NCI-H446 treated with DMSO at 0.1 percent for 48 hours (cell line): ENCODE results near the gene PGGT1B.

Experiments
- DNase-seq: peaks from one replicate; lab custom pipeline; 2025; lab: John Stamatoyannopoulos, UW

Gene PGGT1B

DNA sequence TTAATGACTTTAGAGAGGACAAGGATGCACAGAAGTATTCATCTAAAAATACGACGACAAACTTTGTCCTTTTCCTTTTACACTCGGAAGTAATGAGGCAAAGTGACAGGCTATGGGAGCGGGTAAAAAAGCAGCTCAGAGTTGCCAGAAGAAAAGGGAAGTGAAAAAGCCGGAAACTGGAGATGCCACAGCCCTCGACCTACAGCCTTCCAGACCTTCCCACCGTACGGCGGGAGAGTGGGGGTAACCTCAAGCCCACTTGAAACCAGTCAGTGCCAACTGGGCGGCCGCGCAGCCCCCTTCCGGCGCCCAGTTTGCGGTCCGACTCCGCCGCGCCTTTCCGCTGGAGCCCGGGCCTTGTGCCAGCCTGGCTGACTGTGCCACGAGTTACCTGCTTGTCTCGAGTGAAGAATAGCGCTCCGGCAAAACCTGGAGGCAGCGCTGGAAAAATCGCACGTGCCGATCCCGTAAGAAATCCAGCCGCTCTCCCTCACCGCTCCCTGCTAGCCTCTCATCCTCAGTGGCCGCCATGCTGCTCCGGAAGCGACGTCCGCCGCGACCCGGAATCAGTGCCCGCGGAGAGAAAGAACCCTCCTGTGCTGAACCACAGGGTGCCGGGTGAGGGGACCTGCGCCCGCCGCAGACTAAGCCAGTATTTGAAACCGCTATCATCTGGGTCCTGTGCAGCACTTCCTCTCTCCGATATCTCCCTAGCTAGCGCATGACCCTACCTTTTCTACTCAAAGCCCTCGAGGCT, at the start of gene PGGT1B:
TSS of gene PGGT1B (minus strand) at position 557 of the 757 bp plus-strand sequence. CDS start at position 531, 26 bp downstream.
- DNase-seq, result peak; percentile 50

- peak; percentile 4 for DNase-seq
Measured at GRCh38 chr5:115309751-115310370, 47.2 kb upstream of the PGGT1B start.

DNA sequence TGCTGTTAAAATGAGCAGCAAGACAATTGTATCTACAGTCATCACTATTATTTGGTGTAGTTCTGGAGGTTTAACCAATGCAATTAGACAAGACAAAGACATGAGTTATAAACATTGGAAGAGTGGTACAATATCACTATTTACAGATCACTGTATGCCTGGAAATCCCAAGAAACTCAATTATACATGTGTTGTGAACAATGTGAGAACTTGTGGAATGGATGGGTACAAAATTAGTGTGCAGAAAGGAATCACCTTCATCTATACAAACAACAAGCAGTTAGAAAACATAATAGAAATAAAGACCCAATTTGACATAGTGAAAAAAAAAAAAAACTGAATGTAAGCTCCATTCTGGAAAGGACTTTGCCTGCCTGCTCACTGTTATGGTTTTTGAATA, 46.1 kb upstream of the PGGT1B start:
- no peak for DNase-seq

DNA sequence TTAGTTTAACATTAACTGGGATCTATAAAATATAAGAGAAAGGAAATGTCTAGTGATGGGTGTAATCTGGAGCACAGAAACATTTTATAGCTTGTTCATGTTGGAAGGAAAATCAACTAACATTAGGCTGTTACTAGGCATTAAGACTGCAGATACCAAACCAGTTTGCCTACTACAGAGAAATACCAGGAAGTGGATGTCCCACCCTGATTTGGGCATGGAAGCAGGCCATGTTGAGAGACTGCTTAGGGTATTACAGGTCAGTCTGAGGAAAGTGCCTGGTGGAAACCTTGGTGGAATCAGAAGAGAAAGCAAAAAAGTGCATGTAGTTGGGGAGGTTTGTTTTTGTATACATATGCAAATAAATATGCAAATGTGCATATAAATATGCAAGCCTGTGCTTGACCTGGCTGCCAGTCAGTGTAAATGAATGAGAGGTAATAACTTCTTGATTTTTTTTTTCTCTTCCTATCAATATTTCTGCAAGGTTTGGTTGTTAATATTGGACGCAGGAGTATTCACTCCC, 43.4 kb upstream of the PGGT1B start:
- no peak for DNase-seq

DNA sequence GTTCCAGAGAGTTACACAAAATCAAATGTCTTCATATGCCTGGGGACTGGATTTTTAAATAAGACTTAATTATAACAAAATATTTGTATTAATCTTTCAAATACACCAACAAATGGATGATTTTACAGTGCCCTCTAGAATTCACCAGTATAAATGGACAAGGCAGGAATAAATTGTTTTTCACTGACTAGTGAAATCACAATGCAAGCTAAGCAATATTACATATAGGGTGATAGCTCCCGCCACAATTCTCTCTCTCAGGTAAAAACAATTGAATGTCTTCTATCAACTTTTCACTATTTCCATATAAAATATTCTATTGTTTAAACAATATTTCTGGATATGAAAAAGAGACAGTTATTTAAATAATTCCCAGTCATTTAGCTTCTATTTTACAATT, 41.8 kb upstream of the PGGT1B start:
- no peak for DNase-seq

DNA sequence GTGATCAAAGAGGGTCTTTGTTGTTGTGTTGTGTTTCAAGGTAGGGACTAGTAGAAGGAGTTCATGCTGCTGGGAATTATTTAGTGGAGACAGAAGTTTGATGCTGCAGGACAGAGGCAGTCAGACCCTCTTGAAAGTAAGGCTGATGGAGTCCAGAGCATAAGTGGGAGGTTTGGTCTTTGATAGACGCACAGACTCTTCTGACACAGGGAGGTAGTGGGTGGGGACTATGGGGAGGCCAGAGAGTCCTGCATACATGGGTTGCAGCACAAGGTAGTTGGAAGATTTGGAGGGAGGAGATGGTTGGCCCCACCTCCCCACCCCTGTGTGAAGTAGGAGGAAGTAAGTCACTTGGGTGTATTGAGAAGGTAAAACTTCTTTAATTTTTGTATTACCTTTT, 36.1 kb upstream of the PGGT1B start:
- no peak for DNase-seq

- DNase-seq, result no peak
Measured at GRCh38 chr5:115297031-115297430, 34.4 kb upstream of the PGGT1B start.

DNA sequence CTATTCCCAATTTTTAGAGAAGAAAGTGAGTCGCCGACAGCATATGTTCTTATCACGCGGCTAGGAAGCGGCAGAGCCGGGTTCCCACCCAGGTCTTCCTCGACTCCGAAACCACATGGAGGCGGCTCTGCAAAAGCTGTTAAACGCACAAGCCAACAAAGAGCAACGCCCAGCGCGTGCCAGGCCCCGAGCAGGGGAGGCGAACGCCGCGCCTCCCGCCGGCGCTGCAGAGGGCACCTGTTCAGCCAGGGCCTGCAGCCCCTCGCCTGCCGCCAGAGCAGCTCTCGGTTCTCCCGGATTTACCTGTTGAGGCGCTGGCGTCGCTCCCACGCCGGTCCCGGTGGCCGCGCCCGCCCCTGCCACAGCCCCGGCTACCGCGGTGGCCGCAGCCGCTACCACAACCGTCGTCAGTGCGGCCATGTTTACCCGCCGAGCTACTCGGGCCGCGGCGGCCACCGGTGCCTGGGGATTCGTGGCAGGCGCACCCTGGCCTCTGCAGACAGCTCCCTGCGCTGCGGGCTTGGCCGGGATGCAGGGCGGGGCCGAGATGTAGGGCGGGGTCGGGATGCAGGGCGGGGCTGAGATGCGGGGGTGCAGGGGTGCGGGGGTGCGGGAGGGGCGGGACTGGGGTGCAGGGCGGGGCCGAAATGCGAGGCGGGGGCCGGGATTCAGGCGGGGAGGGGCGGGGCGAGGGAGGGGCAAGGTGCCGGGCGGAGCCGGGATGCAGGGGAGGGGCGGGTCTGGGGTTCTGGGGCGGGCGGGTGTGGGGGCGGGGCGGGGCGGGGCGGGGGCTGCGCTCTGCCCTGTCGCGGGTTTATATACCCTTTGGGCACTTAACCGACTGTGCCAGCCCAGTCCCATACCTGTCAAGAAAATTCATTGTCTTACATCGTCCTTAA, 33.7 kb upstream of the PGGT1B start, which contains the start of gene CCDC112:
TSS of gene CCDC112 (minus strand) at position 531 of the 899 bp plus-strand sequence. CDS start at position 420, 111 bp downstream.
- peak; percentile 43 for DNase-seq

DNA sequence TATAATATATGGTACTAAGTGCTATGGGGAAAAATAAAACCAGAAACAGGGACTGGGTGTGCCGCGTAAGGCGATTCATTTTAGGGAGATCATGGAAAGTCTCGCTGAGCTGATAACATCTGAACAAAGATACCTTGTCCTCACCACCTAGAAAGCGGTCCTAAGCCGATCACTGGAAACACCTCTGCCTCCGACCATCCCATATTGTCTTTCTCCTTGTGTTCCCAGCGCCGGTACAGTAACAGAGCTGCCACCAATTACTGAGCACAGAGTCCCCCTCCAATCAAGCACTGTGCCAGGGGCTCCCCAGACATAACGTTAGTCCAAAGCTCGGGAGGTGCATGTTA, 33.1 kb upstream of the PGGT1B start:
- DNase-seq, result peak; percentile 17

DNA sequence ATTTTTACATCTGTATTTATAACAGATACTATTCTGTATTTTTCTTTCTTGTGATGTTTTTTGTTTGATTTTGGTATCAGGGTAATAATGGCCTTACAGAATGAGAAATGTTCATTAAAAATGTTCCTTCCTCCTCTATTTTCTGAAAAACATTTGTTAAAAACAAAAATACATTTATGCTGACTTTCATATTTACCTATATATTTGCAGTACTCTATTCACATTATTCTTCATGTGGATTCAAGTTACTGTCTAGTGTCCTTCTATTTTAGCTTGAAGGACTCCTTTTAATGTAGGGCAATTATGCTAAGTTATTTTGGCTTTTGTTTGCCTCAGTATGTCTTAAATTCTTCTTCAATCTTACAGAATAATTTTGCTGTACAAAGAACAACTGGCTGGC, 28.7 kb upstream of the PGGT1B start:
- no peak for DNase-seq

- no peak for DNase-seq
Measured at GRCh38 chr5:115289104-115289503, 26.4 kb upstream of the PGGT1B start.

GRCh38 chr5:115284021-115284420, 21.3 kb upstream of the PGGT1B start:
- DNase-seq, result no peak

DNA sequence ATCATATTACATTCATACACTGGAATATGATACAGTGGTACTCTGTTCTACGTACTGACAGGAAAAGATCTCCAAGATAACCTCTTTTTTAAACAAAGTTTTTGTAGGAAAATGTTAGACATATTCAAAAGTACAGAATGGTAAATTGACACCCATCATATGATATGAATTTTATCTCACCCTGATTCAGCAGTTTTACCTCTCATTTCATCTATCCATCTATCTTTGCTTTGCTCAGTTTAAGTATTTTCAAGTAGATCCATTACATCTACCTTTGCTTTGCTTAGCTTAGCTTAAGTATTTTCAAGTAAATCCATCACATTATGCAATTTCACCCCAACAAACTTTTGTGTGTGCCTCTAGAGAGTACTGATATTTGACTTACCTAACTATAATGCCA, 19.5 kb upstream of the PGGT1B start:
- no peak for DNase-seq

DNA sequence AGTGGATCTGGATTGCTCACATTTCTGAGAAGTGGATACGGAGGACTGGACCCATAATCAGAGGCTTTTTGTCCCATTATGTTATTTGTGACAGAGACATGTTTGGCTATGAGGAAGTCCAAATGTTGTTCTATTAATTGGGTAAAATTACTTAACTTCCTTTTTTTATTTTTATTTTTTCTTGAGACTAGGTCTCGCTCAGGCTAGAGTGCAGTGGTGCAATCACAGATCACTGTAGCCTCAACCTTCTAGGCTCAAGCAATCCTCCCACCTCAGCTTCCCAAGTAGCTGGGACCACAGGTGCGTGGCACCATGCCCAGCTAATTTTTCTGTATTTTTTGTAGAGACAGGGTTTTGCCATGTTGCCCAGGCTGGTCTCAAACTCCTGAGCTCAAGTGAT, 11.9 kb upstream of the PGGT1B start:
- no peak for DNase-seq

DNA sequence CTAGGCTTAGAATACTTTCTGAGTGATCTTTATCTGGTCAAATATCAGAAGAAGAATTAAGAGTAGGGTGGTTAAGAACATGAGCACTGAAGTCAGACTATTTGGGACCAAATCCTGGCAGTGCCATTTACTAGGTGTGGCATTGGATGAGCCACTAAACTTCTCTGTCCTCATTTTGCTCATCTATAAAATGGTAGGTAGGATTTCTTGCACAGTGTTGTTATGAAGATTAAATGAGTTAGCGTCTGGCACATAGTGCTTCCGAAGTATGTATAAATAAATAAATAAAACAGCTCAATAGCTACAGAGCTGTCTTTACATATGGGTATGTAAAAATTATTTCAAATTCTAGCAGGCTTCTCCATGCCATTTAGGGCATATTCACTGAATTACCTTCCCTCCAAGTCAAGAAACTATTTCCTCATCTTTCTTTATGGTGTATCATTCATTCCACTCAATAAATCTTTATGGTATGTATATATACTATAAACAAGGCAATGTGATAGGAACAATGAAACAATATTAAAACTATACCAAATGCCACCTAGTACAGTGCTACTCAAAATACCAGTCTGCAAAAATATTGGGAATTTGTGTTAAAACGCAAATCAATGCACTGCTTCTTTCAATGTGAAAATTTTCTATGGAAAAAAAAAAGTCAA, 9.8 kb upstream of the PGGT1B start:
- DNase-seq, result no peak

- DNase-seq, result no peak
Measured at GRCh38 chr5:115271295-115272050, 8.8 kb upstream of the PGGT1B start.

GRCh38 chr5:115267617-115268016, 4.9 kb upstream of the PGGT1B start:
- DNase-seq, result no peak

DNA sequence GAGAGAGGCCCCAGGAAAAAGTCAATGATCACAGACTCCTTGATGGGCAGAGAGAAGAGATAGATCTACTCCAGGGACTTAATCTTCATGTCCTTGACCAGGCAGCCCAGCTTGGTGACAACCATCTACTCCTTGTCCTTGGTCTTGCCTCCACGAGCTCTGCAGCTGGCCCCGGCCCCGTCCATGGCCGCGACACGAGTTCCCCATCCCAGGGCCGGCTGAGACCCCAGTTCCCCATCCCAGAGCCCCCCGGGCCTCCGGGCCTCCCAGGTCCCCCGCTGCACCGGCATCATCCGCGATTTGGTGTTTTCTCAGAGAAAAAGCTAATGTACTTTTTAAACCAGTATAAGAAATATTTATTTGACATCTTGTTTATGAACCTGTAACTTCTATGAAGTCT, 2.5 kb upstream of the PGGT1B start:
- DNase-seq, result no peak

DNA sequence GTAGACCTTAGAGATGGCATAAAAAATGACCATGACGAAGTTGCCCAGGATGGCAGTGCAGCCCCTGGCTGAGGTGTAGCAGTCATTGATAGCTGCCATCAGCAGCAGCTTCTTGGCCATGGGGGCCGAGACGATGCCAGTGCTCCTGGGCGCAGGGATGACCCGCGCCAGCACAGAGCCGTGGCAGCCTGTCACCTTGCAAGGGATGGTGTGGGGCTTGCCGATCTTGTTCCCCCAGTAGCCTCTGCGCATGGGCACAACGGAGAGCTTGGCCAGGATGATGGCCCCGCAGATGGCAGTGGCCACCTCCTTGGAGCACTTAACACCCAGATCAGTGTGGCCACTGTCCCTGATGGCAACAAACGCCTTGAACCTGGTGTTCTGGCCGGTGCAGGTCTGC, 2.1 kb upstream of the PGGT1B start:
- no peak for DNase-seq

- DNase-seq, result no peak
Measured at GRCh38 chr5:115263078-115263380, 352 bp upstream of the PGGT1B start.

DNA sequence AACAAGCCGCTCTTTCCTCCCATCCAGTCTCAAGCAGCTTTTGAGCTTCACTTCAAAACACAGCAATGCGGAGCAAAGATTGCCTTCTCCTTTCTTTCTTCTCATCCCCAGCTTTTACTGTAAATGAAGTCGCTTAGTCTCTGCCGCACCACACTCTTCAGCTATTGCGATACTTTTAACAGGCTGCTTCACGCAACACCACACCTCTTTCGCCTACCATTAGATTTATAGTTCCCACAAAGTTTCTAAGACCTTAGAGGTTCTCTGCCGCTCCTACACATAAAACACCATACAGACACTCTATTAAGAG, 711 bp downstream of the PGGT1B start:
- no peak for DNase-seq

- no peak for DNase-seq
Measured at GRCh38 chr5:115260248-115260647, 2.4 kb downstream of the PGGT1B start.
